Gastrocnemius medialis (tissue), 4 donors: ENCODE data around the gene OR52L1. TPM values are rescaled to one million over a fixed set of nuclear protein-coding genes. Genes with fewer than 3 reads are reported as not detected.

Experiments used
- ATAC-seq, 2 donors: fragments of 150-250 bp; one replicate each; pipeline ENCODE4 v1.9.1; 2016
- DNase-seq, 2 donors: peaks; one replicate each; pipeline ENCODE4 v3.0.0-alpha.2; 2019
- H3K27ac ChIP-seq, 4 donors: fragments of 200-600 bp; sonication (generic); 1 replicate in 1 of 4; 2 replicates in 3 of 4; pipeline ENCODE4 v1.5.1; 2016 to 2018; ENCODE audit warnings: mild to moderate bottlenecking in 2 of 4, moderate library complexity in 1 of 4
- H3K27me3 ChIP-seq, 3 donors: fragments of 200-600 bp; sonication (generic) in 2 of 3; 1 replicate in 1 of 3; 2 replicates in 2 of 3; pipeline versions ENCODE4 v1.5.1 to v1.6.0; 2016 to 2019; ENCODE audit warnings: mild to moderate bottlenecking in 1 of 3, moderate library complexity in 1 of 3
- H3K36me3 ChIP-seq, 2 donors: fragments of 200-600 bp; sonication (generic) in 1 of 2; one replicate each; pipeline ENCODE4 v1.5.1; 2017 to 2018
- H3K4me1 ChIP-seq, 2 donors: fragments of 200-600 bp; sonication (generic) in 1 of 2; one replicate each; pipeline ENCODE4 v1.5.1; 2016 to 2017; ENCODE audit warnings: mild to moderate bottlenecking in 2 of 2
- H3K4me3 ChIP-seq, 4 donors: fragments of 200-600 bp; sonication (generic) in 3 of 4; 1 replicate in 1 of 4; 2 replicates in 3 of 4; pipeline ENCODE4 v1.5.1; 2016 to 2019; ENCODE audit warnings: mild to moderate bottlenecking in 2 of 4
- H3K9me3 ChIP-seq, 3 donors: fragments of 200-600 bp; sonication (generic) in 2 of 3; 1 replicate in 1 of 3; 2 replicates in 2 of 3; pipeline ENCODE4 v1.5.1; 2016 to 2019
- POLR2A ChIP-seq, 2 donors: fragments of 450-650 bp; IDR thresholded peaks; one replicate each; pipeline ENCODE4 v1.6.1; 2017; ENCODE audit warnings: antibody characterized with exemption in 2 of 2, mild to moderate bottlenecking in 2 of 2, moderate library complexity in 2 of 2
- in situ Hi-C, 4 donors: fragments of 200-750 bp; cut with MboI; loops; one replicate each; pipeline versions ENCODE4 v1.15.0 to v1.8.0; 2017; ENCODE audit warnings: low sequenced_read_pairs in 4 of 4
- intact Hi-C: fragments of 100-400 bp; cut with DNase I; formaldehyde crosslinking; loops from one replicate; pipeline ENCODE4 v1.15.1; 2023; ENCODE audit warnings: low total_unique reads
- total RNA-seq, 4 donors: library from RNA; depleted of rRNA; stranded (reverse); fragments of >200 nt; gene quantifications; one replicate each; pipeline versions ENCODE4 v1.1.0 to v1.2.3, GENCODE V29; 2016
- TF ChIP-seq, protein P1 (sequence below), 5 experiments: fragments of 450-650 bp in 3 of 5; fragments of 200-600 bp in 2 of 5; sonication (generic) in 2 of 5; IDR thresholded peaks in 4 of 5; conservative IDR thresholded peaks in 1 of 5; 1 replicate in 4 of 5; 2 replicates in 1 of 5; pipeline ENCODE4 v1.5.1; 2016 to 2019; ENCODE audit warnings: antibody characterized with exemption in 5 of 5, mild to moderate bottlenecking in 3 of 5, moderate library complexity in 3 of 5

Gene OR52L1
- total RNA-seq, 4 donors from 2014 or later: not detected

DNA sequence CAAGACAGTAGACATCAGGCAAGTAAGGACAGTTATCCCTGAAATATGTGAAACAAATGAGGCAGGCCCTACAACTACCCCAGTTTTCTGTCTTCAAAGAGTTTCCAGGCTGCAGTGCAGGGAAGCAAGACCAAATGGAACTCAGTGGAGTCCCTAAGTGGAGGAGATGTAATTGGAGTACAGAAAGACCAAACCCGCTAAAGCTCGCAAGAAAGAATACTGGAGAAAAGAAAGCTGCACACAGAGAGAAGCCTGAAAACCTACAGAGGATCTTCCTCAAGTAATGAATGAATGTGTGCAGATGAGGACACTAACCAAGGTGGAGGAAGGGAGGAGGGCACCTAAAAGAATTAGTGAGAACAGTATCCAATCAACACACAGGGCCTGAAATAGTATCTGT, 46.0 kb downstream of the OR52L1 start:
- intact Hi-C loops: no loop called here

GRCh38 chr11:5938603-5938965, 48.2 kb downstream of the OR52L1 start:
- intact Hi-C loops (no loop called here), in situ Hi-C loops (no loop called here)
- Histone ChIP-seq H3K4me3 (no peak overlapping the region), H3K4me1 (no peaks in the 10 kb centered on the region), H3K36me3 (no peaks in the 10 kb centered on the region), H3K27me3 (no peaks in the 10 kb centered on the region), H3K27ac (no peak overlapping the region), H3K9me3 (no peaks in the 10 kb centered on the region)
- no peak for ATAC-seq
- no peak for DNase-seq
- TF ChIP-seq, protein P1, sequence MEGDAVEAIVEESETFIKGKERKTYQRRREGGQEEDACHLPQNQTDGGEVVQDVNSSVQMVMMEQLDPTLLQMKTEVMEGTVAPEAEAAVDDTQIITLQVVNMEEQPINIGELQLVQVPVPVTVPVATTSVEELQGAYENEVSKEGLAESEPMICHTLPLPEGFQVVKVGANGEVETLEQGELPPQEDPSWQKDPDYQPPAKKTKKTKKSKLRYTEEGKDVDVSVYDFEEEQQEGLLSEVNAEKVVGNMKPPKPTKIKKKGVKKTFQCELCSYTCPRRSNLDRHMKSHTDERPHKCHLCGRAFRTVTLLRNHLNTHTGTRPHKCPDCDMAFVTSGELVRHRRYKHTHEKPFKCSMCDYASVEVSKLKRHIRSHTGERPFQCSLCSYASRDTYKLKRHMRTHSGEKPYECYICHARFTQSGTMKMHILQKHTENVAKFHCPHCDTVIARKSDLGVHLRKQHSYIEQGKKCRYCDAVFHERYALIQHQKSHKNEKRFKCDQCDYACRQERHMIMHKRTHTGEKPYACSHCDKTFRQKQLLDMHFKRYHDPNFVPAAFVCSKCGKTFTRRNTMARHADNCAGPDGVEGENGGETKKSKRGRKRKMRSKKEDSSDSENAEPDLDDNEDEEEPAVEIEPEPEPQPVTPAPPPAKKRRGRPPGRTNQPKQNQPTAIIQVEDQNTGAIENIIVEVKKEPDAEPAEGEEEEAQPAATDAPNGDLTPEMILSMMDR (IDR thresholded peaks at IDR 0.05 in 4 of 5, conservative IDR thresholded peaks at IDR 0.05 in 1 of 5): no peak
- TF ChIP-seq POLR2A (IDR thresholded peaks at IDR 0.05): no peak

More for the DNA sequence above, 46.0 kb downstream of the OR52L1 start:
- no peak for DNase-seq
- no peaks in the 10 kb centered on the region for H3K36me3 ChIP-seq
- ATAC-seq: no peak
- TF ChIP-seq, protein P1 (IDR thresholded peaks at IDR 0.05 in 4 of 5, conservative IDR thresholded peaks at IDR 0.05 in 1 of 5): no peak
- no peak overlapping the region for H3K4me3 ChIP-seq
- H3K4me1 ChIP-seq: no peaks in the 10 kb centered on the region
- H3K27ac ChIP-seq: no peak overlapping the region
- H3K27me3 ChIP-seq: no peaks in the 10 kb centered on the region
- in situ Hi-C loops: no loop called here
- H3K9me3 ChIP-seq: no peaks in the 10 kb centered on the region

DNA sequence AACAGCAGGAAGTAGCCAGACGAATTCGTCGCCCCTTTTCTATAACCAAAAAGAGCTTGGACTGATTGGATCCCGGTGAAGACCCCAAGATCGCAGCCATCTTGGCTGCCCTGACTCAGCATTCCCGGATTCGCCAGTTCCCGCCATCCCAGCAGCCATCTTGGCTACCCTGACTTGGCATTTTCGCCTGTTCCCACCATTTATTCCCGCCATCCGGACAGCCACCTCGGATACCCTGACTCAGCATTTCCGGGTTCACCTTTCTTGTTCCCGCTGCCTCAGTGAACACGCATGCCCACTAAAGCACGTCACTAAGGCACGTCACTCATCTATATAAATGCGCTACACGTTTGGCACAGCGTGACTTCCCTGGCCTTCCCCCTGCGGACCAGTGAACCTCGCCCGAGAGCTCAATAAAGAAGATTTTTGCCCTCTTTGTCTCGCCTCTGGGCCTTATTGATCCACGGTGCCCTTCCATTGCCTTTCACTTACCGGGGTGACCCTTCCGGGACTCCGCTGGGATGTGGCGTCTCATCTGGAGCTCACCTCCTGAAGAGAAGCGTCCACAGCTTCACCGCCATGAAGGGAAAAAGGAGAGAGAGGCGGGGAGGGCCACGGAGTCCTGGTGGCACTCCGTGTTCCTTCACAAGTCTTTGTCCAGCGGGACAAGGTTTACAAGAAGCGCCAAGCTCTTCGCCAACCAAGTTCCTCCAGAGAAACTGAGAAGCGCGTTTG, 48.8 kb downstream of the OR52L1 start:
- no peak for DNase-seq
- H3K4me1 ChIP-seq: no peaks in the 10 kb centered on the region
- no peaks in the 10 kb centered on the region for H3K27me3 ChIP-seq
- no peak for TF ChIP-seq POLR2A (IDR thresholded peaks at IDR 0.05)
- TF ChIP-seq, protein P1 (IDR thresholded peaks at IDR 0.05 in 4 of 5, conservative IDR thresholded peaks at IDR 0.05 in 1 of 5): no peak
- no peak for ATAC-seq
- H3K36me3 ChIP-seq: no peaks in the 10 kb centered on the region
- H3K27ac ChIP-seq: no peak overlapping the region
- intact Hi-C loops (no loop called here), in situ Hi-C loops (no loop called here)
- H3K4me3 ChIP-seq: no peak overlapping the region
- H3K9me3 ChIP-seq: no peaks in the 10 kb centered on the region

Other genes starting within 250 kb of the OR52L1 start
- gene OR52N4, start 232.7 kb downstream of the OR52L1 start, total RNA-seq: not detected
- not detected for gene OR52N5, start 203.6 kb downstream of the OR52L1 start, total RNA-seq
- not detected for gene OR52N1, start 195.7 kb downstream of the OR52L1 start, total RNA-seq
- gene OR52N2, start 178.1 kb downstream of the OR52L1 start, total RNA-seq: not detected
- not detected for gene OR52E6, start 145.1 kb downstream of the OR52L1 start, total RNA-seq
- not detected for gene OR52E8, start 129.3 kb downstream of the OR52L1 start, total RNA-seq
- gene OR52E4, start 106.4 kb downstream of the OR52L1 start, total RNA-seq: not detected
- not detected for gene OR52E5, start 93.8 kb downstream of the OR52L1 start, total RNA-seq
- gene OR56A3, start 44.7 kb downstream of the OR52L1 start, total RNA-seq: not detected
- gene OR56A5, start 18.5 kb downstream of the OR52L1 start, total RNA-seq: not detected
- gene OR56A4, start 20.0 kb upstream of the OR52L1 start, total RNA-seq: not detected
- not detected for gene OR56A1, start 43.8 kb upstream of the OR52L1 start, total RNA-seq
- not detected for gene OR56B4, start 120.7 kb upstream of the OR52L1 start, total RNA-seq
- not detected for gene OR52B2, start 183.3 kb upstream of the OR52L1 start, total RNA-seq
- not detected for gene OR52W1, start 212.2 kb upstream of the OR52L1 start, total RNA-seq
- gene C11orf42, start 218.6 kb upstream of the OR52L1 start, total RNA-seq: not detected
- 10 to 100 TPM; 23.9 to 41.7 (median 33.9) TPM for gene FHIP1B, start 247.7 kb upstream of the OR52L1 start, total RNA-seq